Measurements from ENCODE around the gene ZNF202.

GRCh38 chr11:123765601-123766000 lies 24.1 kb upstream of the ZNF202 start:
- TF ChIP-seq CTCF (IDR thresholded peaks at IDR 0.05; ENCODE audit: insufficient read depth, low read depth, low read length) (no peak), EZH2 (IDR thresholded peaks at IDR 0.05; ENCODE audit: insufficient read depth, low read length) (no peak)
